ENCODE measurements around the gene ANKRD42.
A peak's percentile ranks its signal among the peaks of the same experiment; 100 is the strongest.

ANKRD42 gene

GRCh38 chr11:83193315-83194280 is at the start of gene ANKRD42:
ANKRD42 (plus strand) TSS chr11:83193712; CDS start chr11:83194671, 959 bp downstream.
- DNase-seq: peak; percentile 81 to 83

- DNase-seq: no peak
Measured at GRCh38 chr11:83147895-83148294, 45.6 kb upstream of the ANKRD42 start.

- no peak for DNase-seq
Measured at GRCh38 chr11:83150450-83150849, 43.1 kb upstream of the ANKRD42 start.

- DNase-seq: no peak
Measured at GRCh38 chr11:83151274-83151977, 42.1 kb upstream of the ANKRD42 start.

- no peak for DNase-seq
Measured at GRCh38 chr11:83152264-83152663, 41.2 kb upstream of the ANKRD42 start.

GRCh38 chr11:83153764-83154163 is 39.7 kb upstream of the ANKRD42 start:
- DNase-seq: no peak

GRCh38 chr11:83156144-83156995 is 37.1 kb upstream of the ANKRD42 start:
- DNase-seq: peak; percentile 97 to 99

- no peak for DNase-seq
Measured at GRCh38 chr11:83156996-83157593, 36.4 kb upstream of the ANKRD42 start, which contains the start of gene PCF11. PCF11 (plus strand) TSS chr11:83157131; CDS start chr11:83157440, 309 bp downstream.

GRCh38 chr11:83157594-83158356 is 35.7 kb upstream of the ANKRD42 start:
- peak; percentile 35 to 46 for DNase-seq

GRCh38 chr11:83158357-83158786 is 35.1 kb upstream of the ANKRD42 start:
- no peak for DNase-seq

- no peak for DNase-seq
Measured at GRCh38 chr11:83158965-83159901, 34.3 kb upstream of the ANKRD42 start.

GRCh38 chr11:83159902-83160865 is 33.3 kb upstream of the ANKRD42 start:
- DNase-seq: no peak

GRCh38 chr11:83161610-83162199 is 31.8 kb upstream of the ANKRD42 start:
- DNase-seq: no peak

- no peak for DNase-seq
Measured at GRCh38 chr11:83162377-83162776, 31.1 kb upstream of the ANKRD42 start.

GRCh38 chr11:83166193-83166866 is 27.2 kb upstream of the ANKRD42 start:
- no peak for DNase-seq

GRCh38 chr11:83168756-83169155 is 24.8 kb upstream of the ANKRD42 start:
- DNase-seq: no peak

- no peak for DNase-seq
Measured at GRCh38 chr11:83170865-83171264, 22.6 kb upstream of the ANKRD42 start.

- DNase-seq: no peak
Measured at GRCh38 chr11:83172551-83172950, 21.0 kb upstream of the ANKRD42 start.

Data from activated CD4-positive, alpha-beta T cell treated with anti-CD3 and anti-CD28 coated beads for 4 hours (primary cell).